ENCODE data around the gene CNOT3.

CNOT3 gene

GRCh38 chr19:54123682-54124081, 13.9 kb upstream of the CNOT3 start:
- no peak for DNase-seq

GRCh38 chr19:54124393-54124792, 13.2 kb upstream of the CNOT3 start:
- DNase-seq, result no peak

GRCh38 chr19:54125713-54126112, 11.8 kb upstream of the CNOT3 start:
- no peak for DNase-seq

GRCh38 chr19:54127688-54128440, 9.7 kb upstream of the CNOT3 start:
- no peak for DNase-seq

- no peak for DNase-seq
These were observed 9.2 kb upstream of the CNOT3 start for GRCh38 chr19:54128441-54128725.

- DNase-seq, result no peak
These were observed 8.6 kb upstream of the CNOT3 start for GRCh38 chr19:54128796-54129616.

- DNase-seq, result no peak
These were observed 8.0 kb upstream of the CNOT3 start for GRCh38 chr19:54129617-54129996.

- DNase-seq, result no peak
These were observed 4.1 kb upstream of the CNOT3 start for GRCh38 chr19:54133312-54133956.

- DNase-seq, result no peak
These were observed 3.5 kb upstream of the CNOT3 start for GRCh38 chr19:54133957-54134590.

- no peak for DNase-seq
These were observed 1.3 kb upstream of the CNOT3 start for GRCh38 chr19:54136086-54136863.

- peak; percentile 100 for DNase-seq
These were observed 481 bp upstream of the CNOT3 start for GRCh38 chr19:54136864-54137698.

GRCh38 chr19:54138489-54139256, 1.1 kb downstream of the CNOT3 start:
- no peak for DNase-seq

GRCh38 chr19:54141356-54141755, 3.8 kb downstream of the CNOT3 start:
- no peak for DNase-seq

GRCh38 chr19:54142166-54142780, 4.7 kb downstream of the CNOT3 start:
- DNase-seq, result no peak

- no peak for DNase-seq
These were observed 8.1 kb downstream of the CNOT3 start for GRCh38 chr19:54145541-54146158.

- no peak for DNase-seq
These were observed 10.1 kb downstream of the CNOT3 start for GRCh38 chr19:54147676-54148075.

GRCh38 chr19:54148158-54148557, 10.6 kb downstream of the CNOT3 start:
- DNase-seq, result no peak

- no peak for DNase-seq
These were observed 11.7 kb downstream of the CNOT3 start for GRCh38 chr19:54149021-54149812.

GRCh38 chr19:54151362-54152035, 13.9 kb downstream of the CNOT3 start:
- DNase-seq, result no peak

Measured in NCI-H1694 (cell line).